Left hindlimb (tissue), 1 donor: Measurements from ENCODE around the gene SREBF2.

ENCODE experiments used
- DNase-seq: peaks from one replicate; pipeline ENCODE4 v3.0.0-alpha.2; 2018

The SREBF2 gene

DNA sequence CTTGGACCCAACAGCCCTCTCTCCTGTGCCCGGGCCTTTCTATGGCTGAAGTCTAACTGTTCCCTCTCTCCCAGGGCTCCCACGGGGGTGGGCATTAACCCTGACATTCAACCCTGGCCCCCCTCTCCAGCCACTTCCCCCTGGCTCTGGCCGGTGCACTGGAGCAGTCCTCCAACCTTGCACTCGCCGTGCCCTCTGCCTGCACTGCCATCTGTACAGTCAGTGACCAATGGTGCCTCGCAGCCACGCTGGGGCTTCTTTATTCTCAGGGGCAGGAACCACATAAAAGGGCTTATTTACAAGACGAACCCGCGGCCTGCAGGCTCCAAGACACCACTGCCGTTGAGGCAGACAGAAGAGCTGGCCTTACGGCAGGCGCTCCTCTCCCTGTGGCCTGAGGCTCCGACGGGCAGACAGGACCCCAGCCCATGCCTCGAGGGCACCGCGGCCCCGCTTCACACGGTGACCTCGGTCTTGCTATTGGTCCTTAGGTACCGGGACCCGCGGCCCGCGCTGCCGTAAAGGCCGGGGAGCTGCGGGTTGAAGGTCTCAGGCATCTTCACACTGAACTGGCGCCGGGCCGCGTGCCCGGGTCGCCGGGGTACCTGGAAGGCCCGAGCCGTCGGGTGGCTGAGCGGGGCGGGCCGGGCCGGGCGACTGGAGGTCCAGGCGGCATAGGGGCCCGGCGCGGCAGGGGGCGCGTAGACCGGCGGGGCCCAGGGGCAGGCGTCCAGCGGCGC is 76.6 kb downstream of the SREBF2 start:
- DNase-seq, result no peak

DNA sequence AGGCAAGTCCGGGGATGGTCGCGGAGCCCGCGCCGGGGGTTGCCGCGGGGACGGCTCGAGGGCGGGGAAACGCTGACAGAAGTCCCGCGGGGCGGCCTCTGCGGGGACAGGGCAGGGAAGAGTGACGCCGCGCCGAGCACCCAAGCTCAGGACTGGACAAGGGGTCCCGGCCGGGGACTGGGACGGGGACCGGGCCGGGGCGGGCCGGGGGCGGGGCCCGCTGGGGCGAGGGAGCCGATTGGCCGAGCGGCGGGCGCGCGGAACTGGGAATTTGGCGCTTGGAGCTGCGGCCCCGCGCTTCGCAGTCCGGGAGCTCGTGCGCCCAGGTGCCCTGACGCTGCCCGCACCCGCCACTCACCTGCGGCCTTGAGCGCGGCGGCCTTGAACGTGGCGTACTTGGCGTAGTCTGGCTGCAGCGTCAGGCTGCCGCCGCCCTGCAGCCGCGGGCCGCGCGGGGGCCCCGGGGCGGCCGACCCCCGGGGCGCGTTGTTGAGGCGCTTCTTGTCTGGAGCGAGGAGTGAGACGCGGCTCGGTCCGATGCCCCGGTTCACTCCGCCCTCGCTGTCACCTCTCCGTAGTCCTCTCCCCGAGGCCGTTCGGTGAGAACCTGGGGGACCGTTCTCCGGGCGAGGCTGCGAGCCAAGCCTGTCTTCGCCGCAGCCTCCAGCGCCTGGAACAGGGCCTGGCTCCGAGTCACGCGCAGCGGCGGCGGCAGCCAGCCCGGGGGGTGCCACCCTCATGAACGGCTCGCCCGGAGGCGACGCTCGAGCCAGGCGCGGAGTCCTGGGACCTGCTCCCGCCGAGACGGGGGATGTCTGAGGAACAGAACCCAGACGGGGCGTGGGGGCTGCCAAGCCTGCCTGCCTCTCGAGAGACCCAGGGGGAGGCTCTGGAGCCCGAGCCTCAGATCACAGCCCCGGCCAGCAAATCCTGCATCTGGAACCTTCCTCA is 77.4 kb downstream of the SREBF2 start:
- no peak for DNase-seq

DNA sequence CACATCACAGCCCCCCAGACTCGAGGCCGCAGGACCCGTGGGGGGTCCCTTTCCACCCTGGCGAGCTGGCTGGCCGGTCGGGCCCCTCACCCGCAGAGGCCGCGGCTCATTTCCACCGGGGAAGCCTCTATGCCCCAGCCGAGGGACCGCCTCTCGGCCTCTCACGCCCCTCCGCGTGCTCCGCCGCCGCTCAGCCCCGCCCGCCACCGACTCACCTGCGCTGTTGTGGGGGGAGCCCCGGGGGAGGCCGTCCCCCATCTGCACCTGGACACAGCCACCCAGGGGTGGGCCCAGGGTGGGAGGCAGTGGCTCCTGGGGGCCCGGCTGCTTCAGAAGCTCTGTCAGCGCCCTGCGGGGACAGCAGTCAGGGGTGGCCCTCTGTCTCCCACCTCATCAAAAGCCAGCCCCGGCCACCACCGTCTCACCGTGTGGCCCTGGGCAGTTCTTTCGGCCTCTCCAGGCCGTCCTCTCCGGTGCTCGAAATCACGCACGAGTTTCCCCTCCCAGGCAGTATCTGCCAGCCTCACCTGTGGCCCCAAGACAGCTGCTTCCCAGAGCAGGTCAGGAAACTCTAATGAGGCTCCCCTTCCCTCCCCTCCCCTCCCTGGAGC is 78.2 kb downstream of the SREBF2 start:
- no peak for DNase-seq

DNA sequence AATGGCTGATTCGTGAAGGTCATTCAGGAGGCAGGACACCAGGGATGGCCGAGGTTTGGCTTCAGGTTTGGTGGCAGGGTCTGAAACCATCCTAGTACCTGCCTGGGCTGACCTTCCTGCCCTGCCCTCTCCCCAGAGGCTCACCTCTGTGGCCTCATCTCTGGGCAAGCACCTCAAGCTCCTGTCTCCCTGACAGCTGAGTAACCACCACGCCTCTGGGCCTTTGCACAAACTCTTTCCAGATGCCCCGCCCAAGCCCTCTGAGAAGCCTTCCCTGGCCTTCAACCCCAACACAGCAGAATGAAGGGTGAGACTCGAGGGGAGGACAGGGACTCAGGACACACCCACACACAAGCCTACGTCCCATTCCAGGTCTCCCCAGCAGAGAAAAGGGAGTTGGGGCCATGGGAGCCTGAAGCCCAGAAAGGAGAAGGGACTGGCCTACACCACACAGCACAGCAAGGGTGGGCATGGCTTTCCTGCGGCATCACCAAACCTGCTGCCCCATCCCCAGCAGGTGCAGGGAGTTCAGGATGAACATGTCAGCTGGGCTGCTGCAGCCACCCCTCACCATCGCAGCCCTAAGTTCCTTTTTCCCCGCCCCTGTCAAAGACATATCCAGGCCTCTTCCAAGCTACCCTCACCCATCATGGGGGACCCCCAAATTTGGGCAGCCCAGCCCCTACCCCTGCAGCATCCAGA is 79.6 kb downstream of the SREBF2 start:
- DNase-seq, result no peak

DNA sequence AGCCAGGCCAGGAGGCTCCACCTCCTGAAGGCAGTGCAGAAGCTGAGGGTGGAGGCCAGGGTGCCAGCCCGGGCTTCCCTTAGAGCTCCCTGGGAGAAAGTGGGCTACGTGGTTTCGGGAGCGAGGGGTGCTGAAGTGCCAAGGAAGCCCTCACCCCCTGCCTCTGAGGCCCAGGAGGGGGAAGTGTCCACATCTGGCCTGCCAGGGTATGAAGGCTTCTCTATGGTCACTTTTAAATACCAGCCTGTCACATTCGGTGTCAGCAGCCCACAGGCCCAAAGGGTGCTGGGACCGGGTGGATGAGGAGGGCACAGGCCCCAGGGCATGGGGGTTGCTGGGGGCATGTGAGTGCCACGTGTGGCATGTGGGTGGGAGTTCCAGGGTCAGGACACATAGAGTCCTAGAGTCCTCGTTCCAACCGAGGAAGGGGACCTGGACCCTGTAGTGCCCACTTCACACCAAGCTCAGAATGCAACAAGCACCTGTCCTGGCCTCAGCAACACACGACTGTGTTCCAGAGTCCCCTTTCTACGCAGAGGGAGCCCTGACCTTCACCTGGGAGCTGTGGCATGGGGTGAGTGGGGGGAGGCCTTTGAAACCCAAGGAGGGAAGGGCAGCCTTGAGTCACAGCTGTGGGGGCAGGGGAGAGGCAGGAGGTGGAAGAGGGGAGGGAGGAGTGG is 80.3 kb downstream of the SREBF2 start:
- no peak for DNase-seq

DNA sequence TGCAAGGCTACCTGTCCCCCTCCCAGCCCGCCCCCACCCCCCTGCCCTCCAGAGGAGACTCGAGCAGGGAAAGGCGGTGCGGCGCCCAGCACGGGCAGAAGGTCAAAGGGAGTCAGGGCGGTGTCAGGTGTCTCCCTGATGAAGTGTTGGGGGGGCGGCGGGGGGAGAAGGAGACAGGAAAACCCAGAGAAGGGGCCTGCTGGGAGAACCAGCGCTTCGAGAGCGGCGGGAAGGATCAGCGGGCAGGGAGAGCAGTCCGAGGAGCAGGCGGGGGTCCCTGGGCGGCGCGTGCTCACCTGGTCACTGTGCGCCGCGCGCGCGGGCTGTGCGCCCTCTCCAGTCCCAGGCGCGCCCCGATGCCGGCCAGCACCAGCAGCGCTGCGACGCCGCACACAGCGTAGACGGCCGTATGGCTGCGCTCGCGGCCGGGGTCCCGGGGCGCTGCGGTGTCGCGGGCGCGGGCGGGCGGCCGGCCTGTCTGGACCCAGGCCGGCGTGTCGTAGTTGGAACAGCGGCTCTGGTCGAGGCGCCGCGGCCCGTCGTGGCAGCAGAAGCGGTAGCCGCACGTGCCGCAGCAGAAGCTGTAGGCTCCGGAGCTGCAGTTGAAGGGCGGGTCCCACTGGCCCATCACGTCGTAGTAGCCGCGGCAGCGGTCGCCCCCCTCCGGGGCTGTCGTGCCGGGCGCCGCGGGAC is 81.1 kb downstream of the SREBF2 start:
- DNase-seq, result no peak

DNA sequence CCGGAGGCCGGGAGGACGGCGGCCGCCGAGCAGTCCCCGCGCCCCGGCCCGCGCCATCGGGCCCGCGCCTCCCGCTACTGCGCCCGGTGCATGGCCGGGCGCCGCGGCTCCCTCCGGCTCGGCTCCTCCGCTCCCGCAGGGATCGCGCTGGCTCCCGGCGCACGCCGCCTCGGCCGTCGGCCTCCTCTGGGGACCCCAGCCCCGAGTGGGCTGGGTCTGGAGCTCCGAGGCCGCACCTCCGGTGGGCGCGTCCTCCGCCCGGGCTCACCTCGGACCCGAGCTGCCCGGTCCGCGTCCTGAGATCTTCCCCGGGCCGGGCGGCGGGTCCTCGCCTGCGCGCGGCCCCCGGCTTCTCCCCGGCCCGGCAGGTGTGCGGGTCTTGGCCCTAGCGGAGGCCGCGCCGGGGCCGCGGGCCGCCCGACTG is 81.7 kb downstream of the SREBF2 start:
- DNase-seq, result no peak

DNA sequence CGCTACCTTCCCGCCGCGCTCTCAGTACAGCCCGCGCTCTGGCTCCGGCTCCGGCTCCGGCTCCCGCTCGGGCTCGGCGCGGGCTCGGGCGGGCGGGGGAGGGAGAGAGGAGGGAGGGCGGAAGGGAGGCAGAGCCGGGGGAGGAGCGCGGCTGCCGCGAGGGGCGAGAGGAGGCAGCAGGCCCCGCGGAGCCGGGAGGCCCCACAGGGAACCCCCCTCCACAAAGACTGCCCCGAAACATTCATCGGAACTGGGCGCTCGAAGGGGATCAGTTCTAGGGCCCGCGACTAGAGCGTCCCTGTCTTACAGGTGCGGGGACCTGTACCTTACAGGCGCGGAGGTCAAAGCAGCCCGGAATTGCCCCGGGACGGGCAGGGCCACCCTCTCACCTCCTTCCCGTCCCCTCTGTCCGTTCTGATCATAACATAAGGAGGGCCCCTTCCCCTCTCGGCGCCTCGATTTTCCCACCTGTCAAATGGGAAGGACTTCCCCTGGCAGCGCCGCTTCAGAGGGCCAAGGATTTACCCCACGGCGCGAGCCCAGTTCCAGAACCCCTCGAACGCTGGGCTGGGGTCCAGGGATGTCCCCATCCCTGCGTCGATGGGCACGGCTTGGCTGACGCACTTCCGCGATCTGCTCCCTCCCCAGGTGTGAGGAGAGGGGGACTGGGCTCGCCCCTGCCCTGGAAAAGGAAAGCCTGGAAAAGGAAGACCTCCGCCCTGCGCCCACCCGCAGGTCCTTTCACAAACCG is 82.3 kb downstream of the SREBF2 start, which contains the start of gene SHISA8:
SHISA8 (minus strand) TSS at position 40 of the 751 bp plus-strand sequence. CDS start 407 bp downstream, outside the sequence.
- DNase-seq, result no peak

DNA sequence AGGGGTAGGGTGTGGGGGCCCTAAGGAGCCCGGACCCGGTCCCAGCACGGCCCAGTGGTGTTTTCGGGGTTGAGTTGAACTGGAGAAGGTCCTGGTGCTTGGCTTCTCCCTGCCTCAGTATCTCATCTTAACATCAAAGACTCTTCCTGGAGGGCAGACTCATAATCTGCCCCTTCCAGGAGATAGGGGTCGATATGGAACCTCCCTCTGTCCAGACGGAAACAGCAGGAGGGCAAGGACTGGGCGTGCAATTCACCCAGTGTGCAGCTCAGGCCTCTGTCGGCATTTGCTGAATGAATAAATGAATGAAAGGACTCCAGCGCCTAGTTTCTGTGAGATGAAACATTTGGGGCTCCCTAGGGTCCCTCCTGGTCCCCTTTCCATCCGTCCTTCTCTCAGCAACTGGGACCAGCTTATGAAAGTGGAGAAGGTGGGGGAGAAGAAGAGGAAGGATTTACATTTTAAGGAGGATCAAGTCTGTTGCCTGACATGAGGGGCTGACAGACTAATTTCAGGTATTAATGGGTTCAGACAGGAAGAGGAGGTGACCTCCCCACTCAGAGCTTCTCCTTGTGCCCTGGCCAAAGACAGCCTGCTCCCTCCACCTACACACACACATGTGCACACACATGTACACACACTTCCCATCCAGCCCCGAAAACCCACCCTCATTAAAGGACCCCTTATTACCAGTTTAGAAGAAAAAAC is 83.0 kb downstream of the SREBF2 start:
- no peak for DNase-seq

DNA sequence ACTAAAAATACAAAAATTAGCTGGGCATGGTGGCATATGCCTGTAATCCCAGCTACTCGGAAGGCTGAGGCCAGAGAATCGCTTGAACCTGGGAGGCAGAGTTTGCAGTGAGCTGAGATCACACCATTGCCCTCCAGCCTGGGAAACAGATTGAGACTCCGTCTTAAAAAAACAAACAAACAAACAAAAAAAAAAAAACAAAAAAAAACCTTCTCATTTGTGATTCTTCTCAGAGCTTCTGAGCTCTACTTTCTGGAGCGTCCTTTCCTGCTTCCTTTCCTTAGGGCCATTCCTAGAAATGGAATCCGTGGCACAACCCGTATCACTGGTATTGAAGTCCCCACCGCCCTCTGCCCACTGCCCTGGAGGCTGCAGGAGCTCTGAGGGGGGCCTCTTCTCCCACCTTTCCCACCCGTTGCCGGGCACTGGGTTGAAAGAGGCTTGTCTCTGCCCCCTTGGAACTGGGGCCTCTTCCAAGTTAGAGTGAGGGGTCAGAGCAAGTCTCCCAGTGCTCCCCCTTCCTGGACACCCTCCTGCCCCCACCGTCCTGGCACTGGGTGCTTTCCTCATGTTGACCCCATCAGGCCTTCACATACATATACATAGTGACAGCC is 83.9 kb downstream of the SREBF2 start:
- DNase-seq, result no peak

DNA sequence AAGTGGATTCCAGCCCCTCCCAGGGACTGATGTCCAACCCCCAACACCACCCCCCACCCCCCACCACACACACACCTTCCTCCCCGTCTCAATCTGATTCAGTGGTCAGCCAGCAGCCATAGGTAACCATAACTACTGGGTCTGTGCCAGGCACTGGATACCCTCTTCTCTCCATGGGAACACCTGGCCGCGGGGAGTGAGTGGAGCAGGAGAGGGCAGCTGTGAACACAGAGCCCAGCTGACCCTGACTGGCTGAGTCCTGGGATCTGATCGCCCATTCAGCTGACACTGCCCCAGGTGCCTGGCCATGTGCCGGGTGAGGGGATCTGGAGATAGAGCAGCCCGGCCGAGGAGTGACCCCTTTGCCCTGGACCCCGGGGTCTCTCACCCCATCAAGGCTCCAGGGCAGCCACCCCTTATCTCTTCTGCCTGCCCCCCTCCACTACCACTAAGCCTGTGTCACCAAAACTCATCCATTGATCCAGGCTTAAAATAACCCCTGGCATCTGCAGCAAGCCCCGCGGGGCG is 84.5 kb downstream of the SREBF2 start:
- no peak for DNase-seq

DNA sequence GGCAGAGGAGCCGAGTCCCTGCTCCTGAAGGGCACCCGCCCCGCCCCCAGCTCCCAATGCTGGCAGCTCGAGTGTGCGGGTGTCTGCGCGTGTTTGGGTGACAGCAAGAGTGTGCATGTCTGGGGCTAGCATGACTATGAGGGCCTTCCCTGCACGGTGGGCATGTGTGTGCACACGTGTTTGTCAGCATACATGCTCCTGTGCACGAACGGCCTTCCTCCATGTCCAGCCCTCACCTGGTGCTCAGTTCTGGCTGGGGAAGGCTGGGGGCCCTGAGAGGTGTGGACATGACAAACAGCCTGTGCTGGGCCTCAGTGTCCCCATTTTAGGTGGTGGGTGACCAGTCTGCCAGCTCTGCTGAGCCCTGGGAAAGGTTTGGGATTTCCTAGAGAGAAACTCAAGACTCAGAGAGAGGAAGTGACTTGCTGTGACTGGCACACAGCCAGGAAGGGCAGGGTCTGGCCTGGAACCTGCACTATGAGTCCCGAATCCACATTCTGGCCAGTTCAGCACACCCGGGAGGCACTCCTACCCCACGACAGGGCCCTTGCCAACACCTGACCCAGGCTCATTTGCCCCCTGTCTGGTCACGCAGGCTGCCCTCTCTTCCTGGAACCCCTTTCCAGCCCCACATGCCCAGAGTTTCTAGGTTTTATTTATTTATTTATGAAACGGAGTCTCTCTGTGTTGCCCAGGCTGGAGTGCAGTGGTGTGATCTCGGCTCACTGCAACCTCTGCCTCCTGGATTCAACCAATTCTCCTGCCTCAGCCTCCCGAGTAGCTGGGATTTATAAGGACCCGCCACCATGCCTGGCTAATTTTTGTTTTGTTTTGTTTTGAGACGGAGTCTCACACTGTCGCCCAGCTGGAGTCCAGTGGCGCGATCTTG is 85.2 kb downstream of the SREBF2 start:
- no peak for DNase-seq

DNA sequence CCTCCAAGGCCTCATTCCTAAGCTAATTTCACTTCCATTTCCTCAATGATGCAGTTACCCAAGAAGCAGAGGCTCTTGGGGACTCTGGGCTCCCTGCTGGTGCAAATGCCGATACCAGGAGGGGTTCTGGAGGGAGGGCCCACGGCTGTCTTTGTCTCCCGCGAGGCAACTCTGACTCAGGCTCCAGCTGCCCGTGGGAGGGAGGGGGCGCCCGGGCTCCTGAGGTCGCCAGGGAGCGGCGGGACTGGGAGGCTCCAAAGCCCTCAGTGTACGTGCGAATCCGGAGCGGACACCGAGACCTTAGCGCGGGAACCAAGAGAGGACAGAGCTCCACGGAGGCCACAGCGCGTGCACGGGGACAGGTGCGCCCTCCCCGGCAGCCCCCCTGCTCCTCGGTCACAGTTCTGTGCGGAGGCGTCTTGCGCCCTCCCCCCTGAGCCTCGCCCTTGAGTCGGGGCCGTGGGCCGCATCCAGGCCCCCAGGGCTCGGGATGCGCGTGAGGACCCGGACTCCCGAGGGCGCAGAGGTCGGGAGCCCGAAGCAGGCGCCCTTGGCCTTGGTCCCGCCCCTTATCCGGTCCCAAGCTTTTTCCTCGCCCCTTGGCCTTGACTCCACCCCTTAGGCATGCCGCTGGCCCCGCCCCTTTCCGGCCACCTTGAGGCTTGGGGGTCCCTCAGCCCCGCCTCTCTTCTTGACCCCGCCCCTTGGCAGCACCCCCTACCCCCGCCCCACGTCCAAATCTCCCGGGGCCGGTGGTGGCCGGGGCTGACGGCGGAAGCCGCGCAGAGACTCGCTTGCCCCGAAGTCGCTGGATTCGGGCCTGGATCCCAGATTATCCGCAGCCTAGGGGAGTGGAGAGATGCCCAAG is 86.7 kb downstream of the SREBF2 start:
- DNase-seq, result no peak

DNA sequence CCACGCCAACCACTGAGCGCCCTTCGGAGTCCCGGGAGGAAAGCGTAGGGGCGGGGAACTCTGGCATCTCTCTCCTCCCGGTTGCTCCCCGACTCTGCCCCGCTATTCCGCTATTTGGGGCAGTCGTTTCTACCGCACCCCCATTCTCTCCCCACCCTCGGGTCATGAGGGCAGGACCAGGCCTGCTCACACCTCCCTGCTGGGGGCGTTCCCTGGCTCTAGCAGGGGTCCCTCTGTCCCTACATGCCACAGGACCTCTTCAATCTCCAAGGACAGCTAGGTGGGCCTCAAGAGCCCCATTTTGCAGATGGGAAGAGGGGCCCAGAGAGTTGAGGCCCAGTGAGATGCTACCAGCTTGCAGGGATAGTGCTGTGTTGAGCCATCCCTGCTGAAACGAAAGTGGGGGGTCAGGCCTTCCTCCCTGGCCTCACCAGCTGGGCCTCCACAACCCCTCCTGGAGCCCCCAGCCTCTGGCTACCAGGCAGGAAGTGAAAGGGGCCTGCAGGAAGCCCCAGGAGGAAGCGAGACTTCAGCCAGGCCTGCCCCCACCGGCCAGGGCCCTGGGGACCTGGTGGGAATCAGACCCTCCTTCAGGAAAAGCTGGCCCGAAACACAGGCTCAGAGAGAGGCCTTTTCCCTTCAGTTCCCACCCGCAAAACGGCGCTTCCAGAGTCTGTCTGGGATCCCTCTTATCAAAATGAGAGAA is 87.5 kb downstream of the SREBF2 start:
- DNase-seq, result no peak

DNA sequence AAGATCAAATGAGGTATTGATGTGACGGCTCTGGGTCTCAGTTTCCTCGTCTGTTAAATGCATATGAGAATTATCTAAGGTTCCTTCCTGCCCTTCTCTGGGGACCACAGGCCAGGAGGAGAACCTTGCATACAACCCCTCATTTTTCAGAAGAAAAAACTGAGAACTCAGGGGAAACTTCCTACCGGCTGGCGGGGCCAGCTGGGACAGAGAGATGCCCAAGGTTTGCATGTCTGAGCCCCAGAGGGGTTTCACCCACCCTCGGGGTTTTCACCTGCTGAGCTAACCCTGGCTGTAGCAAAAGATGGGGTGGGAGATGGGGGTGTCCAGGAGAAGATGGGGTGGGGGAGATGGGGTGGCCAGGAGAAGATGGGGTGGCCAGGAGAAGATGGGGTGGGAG is 89.4 kb downstream of the SREBF2 start:
- DNase-seq, result no peak

DNA sequence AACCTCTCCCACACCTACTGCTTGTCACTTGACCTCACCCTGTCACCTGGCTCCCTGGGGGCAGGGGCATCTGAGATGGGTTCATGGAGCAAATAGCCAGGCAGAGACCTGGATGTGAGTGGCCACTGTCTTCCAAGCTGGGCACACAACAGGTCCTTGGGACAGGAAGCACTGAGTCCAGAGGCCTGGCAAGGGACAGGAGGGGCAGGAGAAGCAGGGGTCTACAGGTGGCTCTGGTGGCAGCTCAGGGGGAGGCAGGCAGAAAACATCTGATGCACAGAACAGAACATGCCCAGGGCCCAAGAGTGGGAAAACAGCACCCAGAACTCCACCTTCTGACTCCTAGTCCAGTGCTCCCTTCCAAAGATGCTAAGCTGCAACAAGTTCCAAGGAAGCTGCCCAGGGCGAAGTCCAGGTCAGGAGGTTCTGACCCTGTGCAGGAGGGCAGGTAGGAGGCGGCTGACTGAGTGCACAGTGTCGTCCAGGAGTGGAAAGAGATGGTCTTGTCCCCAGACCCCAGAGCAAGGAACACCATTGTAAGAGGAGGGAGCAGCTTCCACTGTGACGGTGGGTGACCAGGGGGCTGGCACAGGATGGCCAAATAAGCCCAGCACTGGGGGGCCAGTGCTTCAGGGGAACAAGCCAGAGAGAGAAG is 90.2 kb downstream of the SREBF2 start:
- DNase-seq, result no peak
